Measurements from ENCODE around the gene ENKUR.

Gene ENKUR, protein sequence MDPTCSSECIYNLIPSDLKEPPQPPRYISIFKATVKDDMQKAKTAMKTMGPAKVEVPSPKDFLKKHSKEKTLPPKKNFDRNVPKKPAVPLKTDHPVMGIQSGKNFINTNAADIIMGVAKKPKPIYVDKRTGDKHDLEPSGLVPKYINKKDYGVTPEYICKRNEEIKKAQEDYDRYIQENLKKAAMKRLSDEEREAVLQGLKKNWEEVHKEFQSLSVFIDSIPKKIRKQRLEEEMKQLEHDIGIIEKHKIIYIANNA

DNA sequence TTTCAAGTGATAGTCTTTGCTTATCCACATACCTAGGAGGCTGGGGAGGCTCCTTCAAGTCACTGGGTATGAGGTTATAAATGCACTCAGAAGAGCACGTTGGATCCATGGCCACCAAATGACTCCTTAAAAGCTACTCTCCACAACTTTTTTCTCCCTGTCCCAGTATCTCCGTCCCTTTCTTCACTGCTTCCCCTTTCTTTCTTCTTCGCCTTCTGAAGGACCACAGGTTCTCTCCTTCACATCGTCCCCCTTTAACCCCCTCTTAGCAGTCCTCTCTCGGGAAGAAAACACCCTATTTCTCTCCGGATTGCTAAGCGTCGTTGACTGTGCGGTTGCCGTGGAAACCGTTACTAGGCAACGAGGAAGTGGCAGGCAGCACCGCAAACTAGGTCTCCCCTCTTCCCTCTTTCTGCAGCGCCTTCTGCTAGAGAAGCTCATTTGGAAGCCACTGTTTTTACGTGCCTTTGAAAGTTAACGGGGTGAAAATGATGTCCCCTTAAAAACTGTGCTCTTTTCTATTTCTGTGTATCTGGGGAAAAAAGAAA is at the start of gene ENKUR:
Gene ENKUR, minus strand, starts transcription at position 331 of the 548 bp plus-strand sequence. Its CDS starts 222 bp downstream, at position 109.
- peak; percentile 91 for DNase-seq

DNA sequence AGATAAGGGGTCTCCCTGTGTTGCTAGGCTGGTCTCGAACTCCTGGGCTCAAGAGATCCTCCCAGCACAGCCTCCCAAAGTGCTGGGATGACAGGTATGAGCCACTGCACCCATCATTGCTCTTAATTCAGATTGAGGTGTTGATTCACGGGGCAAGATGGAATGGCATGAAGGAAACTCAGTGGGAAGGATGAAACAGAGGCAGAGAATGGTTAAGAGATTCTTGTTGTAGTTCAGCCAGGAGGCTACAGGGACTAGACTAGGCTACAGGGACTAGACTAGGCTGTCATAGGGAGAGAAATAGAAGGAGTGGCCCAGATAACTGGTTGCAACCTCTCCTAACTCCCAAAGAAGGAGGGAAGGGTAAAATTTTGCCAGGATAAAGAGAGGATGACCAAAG is 48.4 kb upstream of the ENKUR start:
- DNase-seq = no peak

DNA sequence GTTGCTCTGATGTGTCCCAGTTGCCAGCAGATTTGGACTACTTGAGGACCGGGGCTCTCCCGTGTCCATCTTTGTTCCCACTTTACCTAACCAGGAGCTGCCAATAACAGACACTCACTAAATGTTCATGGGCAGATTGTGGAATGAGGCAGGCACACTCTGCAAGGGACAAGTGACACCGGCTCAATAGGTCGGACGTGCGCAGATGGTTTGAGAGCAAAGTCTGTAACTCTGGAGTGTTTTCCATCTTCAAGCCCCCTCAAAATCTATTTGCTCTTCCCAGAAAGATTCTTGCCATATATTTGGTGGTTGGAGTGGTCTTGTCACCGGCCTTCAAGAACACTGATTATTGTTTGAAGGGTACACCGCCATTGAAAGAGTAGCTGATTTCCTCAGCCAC is 47.7 kb upstream of the ENKUR start:
- DNase-seq = no peak

DNA sequence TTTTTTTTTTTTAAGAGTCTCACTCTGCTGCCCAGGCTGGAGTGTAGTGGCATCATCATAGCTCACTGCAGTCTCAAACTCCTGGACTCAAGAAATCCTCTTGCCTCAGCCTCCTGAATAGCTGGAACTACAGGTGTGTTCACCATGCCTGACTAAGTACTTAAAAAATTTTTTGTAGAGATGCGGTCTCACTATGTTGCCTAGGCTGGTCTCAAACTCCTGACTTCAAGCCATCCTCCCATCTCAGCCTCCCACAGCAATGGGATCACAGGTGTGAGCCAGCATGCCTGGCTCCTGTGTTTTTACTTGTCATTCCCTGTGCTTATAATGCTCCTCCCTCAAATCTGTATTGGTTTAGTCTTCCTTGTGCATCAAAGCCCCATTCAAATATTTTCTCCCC is 47.2 kb upstream of the ENKUR start:
- no peak for DNase-seq

DNA sequence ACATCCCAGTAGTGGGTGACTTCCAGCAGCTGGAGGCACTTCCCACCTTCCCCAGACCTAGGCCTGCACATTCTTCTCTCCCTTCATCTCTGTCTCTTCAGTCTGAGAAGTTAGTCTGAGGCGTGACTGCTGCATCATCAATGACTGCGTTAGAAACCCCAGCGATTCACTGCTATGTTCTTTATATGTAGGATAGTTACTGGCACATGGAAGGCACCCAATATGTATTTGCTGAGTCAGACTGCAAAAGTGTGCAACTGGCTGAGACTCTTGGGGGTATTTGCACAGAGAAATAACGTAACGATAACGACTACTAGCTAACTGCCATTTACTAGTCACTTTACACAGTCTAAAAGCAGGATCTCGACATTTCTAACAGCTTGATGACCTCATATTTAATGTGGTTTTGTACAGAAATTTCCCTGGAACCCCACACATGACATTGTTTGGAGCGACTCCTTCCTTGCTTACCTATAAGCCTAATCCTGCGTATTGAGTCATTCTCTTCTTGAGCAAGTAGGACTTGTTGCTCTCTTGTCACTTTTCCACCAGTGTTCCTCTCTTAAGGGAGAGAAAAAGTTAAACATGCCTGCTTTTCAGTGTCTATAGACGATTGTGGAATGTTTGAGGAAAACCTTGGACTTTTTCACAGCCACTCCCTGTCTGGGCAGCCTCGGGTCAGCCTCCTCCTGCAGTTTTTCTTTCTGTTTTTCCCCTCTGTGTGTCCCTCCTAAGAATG is 45.9 kb upstream of the ENKUR start:
- DNase-seq = peak; percentile 54

DNA sequence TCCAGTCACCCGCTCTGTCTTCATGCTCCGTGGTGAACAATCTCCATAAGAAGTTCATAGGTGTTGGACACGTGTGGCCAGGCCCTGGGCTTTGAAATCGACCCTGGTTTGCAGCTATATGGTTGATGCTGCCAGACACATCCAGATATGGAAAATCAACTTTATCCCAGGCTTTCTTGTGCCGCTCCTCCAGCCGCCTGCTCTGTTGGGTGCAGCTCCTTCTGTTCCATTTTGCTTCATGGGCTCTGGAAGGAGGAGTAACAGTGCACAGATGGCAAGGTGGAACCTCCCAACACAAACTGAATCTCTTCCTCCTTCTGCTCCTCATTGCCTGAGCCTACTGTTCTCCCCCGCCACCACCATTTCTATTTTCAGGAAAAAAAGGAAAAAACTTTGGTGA is 45.2 kb upstream of the ENKUR start:
- no peak for DNase-seq

DNA sequence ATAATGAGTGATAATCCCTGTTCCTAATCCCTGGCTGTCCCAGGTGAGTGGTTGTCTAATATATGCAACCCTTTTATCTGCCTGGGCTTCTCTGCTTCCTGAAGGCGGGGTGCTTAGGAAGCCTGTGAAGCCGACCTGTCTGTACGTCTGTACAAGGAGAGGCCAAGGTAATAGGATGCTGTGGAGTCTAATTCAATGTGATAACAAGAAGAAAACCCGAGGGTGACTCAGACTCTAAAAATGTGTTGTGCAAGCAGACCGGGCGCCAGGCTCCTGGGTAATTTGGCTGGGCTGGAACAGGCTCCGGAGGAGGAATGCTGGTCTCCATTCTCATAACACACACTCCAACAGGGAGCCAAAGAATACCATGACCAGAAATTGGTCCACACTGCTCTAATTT is 44.0 kb upstream of the ENKUR start:
- peak; percentile 87 for DNase-seq

DNA sequence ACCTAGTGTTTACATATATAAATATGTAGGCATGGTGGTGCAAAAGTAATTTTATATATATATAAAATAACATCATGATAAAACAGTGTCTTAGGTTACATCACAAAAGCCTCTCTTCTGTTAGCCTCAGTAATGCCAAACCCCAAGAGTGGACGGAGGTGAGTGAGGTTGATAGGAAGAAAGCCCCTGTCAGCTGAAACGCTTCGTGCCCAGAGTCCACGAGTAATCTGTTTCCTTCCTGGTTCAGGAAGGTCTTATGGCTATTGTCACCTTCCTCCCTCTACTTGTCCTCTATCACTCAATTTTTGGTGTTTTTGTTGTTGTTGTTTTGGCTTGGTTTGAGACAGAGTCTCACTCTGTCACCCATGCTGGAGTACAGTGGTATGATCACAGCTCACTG is 41.9 kb upstream of the ENKUR start:
- no peak for DNase-seq

DNA sequence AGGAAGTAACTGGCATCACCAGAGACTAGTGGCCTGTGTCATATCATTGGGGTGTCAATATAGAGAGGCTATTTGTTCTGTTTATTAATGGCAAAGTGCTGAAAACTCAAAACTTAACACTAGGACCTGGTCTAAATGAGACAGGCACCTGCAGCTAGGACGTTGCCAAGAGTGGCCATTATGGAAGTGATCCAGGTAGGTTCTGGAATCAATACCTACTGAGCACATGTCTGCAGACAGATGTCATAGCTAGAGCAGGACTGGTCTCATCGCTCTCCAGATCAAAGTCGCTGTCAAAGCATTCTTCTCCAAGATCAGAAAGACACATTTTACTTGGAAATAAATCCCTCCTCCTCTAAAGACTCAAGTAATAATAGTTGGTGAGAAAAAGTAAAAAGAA is 40.8 kb upstream of the ENKUR start:
- no peak for DNase-seq

DNA sequence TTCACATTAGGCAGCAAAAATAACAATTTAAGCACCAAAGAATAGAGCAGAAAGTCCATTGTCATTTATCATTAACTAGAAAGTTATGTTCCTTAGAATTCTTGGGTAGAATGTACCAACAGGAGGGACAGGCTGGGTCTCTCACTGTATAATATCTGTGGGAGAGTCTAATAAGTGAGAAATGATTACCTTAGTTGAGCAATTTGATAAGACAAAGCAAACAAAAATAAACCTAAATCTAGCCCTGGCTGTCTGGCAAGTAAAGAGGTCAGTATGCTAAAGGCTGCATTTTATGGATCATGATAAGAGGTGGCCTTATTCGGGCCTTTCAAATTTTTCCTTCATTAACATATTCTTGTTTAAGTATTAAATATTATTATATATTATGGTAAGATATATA is 36.1 kb upstream of the ENKUR start:
- no peak for DNase-seq

DNA sequence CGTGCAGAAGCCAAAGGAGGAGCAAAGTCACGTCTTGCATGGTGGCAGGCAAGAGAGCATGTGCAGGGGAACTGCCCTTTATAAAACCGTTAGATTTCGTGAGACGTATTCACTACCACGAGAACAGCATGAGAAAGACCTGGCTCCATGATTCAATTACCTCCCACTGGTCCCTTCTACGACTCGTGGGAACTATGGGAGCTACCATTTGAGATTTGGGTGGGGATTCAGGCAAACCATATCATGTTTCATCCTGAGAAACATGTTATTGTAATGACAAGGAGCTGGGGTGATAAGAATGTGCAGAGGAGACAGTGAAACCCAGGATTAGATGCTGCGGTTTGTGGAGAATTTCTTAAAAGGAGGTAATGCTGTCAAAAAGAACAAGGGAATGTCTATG is 34.4 kb upstream of the ENKUR start:
- DNase-seq = no peak

DNA sequence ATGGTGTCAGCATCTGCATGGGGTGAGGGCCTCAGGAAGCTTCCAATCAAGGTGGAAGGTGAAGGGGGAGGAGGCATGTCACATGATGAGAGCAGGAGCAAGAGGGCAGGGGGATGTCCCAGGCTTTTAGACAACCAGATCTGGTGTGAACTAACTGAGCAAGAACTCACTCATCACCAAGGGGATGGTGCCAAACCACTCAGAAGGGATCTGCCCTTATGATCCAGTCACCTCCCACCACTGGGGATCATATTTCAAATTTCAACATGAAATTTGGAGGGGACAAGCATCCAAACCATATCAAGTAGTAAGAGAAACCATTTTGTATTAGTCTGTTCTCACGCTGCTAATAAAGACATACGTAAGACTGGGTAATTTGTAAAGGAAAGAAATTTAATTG is 34.0 kb upstream of the ENKUR start:
- peak; percentile 13 for DNase-seq

DNA sequence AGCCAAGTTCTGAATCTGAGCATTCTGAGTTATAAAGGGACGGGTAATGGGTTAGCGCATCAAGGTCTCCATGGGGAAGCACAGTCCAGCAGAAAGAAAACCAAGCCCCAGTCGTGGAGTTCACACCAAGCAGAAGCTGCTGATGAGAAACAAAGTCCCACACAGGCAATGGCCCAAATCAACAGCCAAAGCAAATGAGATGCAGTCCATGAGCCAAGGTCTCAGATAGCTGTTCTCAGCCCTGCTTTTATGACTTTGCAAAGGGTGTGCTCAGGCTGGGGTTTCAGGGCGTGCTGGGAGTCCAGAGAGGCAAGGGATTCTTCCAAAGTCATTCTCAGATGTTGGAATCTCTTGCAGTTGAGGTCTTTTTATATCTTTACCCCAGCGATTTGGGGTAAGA is 32.5 kb upstream of the ENKUR start:
- DNase-seq = no peak

DNA sequence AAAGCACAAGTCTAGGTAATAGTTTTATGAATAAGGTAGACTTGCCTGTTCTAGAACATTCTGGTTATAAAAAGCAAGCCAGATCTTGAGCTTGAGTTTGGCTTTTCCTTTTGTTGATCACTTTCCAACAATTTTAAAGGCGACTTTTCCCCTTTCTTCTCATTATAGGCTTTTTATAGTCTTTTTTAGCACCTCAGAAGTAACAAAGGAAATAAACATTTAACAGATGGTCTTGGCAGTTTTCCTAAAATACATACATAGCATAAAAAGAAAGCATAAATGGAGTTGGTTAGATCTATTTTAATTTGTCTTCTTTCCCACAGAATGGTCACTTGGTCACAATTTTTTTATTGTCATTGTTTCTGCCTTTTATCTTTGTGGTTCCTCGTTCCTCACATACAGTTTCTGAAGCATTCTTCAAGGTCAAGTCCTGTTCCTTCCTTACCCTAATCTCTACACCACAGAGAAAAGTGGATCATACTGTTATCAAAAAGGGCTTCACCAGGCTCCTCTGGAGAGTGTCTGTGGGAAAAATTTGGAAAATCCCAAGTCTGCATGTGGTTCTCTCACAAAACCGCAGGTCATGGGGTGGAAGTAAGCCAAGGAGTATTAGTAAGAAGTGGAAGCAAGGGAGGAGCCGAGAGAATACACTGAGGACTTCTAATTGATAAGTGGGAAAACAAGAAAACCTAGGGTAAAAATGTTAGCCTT is 31.8 kb upstream of the ENKUR start:
- peak; percentile 78 for DNase-seq

DNA sequence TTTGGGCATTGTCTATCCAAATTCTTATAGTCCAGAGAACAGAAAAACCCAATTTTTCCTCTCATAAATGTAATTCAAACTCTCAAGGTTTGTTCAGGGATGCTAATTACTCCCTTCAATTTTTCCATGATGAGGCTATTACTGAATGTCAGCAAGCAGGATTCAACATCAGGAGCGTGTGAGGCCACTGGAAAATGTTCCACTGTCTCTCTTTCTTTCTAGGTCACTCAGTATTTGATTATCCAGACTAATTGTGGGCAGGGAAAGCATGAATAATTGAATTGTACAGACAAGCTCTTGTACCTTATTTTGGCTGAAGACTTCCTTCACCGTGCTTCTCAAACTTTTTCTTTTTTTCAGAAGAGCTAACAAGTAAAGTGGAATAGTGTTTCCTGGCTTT is 31.1 kb upstream of the ENKUR start:
- DNase-seq = no peak

DNA sequence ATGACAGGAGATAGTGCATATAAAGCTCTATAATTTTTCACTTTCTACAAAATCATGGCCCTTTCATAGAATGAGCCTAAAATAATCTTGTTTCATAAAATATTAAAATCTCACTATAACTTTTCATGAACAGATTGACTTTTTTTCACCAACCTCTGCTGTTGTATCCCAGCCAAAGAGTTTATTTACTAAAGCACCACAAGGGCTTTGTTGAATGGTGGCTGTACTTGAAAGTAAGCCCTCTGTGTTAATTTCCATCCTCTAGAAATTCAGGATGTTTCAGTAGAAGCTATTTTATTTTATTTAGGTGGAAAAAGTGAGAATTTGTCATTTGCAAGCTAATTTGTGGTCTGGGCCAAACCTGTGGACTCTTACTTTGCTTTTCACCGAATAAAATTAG is 30.7 kb upstream of the ENKUR start:
- DNase-seq = no peak

DNA sequence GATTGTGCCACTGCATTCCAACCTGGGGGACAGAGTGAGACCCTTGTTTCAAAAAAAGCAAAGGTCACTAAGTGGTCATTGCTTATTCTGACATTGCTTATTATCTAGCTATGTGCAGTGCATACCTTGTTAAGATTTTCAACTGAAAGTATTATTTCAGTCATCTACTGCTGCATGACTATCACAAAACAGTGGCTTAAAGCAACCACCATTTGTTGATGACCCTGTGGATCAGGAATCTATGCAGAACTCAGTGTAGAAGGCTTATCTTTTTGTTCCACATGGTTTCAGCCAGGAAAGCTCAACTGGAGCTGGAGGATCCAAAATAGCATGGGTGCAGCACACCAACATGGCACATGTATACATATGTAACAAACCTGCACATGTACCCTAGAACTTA is 23.6 kb upstream of the ENKUR start:
- DNase-seq = no peak

DNA sequence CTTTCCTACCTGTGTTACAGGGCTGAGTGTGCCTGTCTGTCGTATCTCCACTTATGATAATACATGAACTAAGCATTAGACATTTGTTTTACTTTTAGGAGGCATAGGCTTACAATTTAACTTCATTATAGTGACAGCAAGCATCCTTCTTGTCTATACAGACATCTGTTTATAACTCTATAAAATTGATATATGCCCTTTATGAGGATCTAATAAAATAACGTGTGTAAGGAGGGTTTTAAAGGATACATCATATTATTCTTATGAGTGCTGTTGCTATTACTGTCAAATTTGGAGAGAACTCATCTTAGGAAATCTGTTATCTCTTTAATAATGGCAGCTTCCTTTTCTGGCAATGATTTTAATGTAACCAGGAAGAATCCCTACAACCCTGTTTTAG is 22.4 kb upstream of the ENKUR start:
- DNase-seq = no peak

DNA sequence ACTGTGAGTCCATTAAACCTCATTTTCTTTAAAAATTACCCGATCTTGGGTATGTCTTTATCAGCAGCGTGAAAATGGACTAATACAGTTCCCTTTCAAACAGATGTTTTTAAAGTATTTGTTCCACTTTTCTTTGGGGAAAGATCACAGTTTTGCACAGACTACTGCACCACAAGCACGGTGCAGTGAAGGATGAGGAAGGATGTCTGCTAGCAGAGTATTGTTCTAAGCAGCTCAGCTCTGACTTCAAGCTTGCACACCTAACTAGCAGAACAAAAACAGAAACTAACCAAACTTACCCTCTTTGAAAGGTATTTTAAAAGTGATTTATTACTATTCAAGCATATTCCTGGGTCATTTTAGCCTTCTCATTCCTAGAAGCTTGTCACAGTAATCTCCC is 20.4 kb upstream of the ENKUR start:
- no peak for DNase-seq

DNA sequence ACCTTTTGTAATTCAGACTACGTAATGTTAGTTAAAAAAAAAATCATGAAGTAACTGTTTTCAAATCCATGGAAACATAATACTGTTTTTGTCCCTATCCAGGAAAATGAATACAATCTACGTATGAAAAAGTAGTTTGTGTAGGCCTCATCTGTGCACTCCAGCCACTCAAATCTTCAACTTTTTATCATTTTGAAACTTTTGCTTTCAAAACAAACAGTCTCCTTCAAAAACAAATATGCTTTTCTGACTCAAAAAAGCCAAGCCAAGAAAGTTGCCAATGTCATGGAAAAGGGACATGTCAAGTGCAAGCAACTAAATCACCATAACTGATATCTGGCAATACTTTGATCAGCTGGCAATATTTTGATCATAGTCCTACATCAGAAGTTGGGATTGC is 13.6 kb upstream of the ENKUR start:
- no peak for DNase-seq

DNA sequence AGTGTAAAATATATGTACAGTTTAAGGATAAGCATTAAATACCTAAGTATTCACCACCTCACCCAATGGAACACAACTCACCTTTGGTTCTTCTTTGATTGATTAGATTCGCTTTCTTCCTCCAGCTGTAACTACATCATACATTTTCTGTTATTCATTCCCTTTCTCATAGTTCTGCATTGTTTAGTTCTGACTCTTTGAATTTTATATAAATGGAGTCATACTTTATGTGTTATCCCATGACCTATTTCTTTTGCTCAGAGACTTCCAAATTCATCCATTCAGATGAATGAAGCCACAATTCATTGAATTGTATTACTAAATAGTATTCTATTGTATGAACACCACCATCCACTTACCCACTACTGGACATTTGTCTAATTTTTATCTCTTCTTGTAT is 12.8 kb upstream of the ENKUR start:
- peak; percentile 22 for DNase-seq

DNA sequence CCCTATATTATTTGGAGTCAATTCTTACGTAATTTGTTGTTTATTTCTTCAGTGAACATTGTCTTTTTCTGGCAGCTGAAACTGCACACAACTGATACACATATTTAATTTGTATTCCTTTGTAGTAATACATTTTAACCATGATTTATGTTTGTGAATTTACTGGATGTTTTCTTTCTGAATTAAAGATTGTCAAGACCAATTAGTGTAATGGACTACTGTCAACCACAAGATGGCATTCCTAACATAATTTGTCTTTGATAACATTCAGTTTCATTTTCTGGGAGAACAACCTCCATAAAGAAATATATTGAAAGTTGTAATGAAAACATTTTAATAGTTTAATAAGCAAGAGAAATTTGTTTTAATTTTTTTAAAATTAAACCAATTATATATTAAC is 10.5 kb upstream of the ENKUR start:
- peak; percentile 50 for DNase-seq

DNA sequence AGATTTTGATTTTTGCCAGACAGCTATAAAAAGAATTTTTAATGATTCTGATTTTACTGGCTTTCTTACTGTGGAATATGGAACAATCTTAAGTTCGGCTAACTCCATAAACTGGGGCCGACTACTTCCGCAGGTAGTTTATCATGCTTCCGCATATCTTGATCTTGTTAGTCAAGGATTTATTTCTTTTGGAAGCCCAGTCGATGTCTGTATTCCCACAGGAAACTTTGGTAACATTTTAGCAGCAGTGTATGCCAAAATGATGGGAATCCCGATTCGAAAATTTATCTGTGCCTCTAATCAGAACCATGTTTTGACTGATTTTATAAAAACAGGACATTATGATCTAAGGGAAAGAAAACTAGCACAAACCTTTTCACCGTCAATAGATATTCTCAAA is 8.6 kb upstream of the ENKUR start:
- DNase-seq = no peak

DNA sequence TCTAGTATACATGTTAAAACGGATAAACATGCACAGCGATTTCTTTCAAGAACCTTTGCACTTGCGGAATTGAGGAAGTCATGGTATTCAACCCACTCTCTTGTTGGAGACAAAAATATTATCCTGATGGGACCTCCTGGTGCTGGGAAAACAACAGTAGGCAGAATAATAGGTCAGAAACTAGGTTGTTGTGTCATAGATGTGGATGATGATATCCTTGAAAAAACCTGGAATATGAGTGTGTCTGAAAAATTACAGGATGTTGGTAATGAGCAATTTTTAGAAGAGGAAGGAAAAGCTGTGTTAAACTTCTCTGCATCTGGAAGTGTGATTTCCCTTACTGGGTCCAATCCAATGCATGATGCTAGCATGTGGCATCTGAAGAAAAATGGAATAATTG is 7.3 kb upstream of the ENKUR start:
- DNase-seq = no peak

Data from fibroblast of skin of right biceps (primary cell).